Coronary artery (tissue), 2 donors: Measurements from ENCODE around the gene DPPA2.

Experiments used
- DNase-seq: peaks from one replicate; pipeline ENCODE4 v3.0.0-alpha.2; 2017; ENCODE audit warnings: low spot score
- H3K27ac ChIP-seq, 2 donors: fragments of 200-600 bp; sonication (generic); one replicate each; pipeline ENCODE4 v1.5.1; 2016 to 2019
- H3K4me3 ChIP-seq: fragments of 200-600 bp; sonication (generic); 2 replicates; pipeline ENCODE4 v1.5.1; 2016; ENCODE audit warnings: mild to moderate bottlenecking, moderate library complexity
- TF ChIP-seq, protein P1 (sequence below): fragments of 200-600 bp; sonication (generic); IDR thresholded peaks from one replicate; pipeline ENCODE4 v1.5.1; 2019; ENCODE audit warnings: antibody characterized with exemption

Gene DPPA2

GRCh38 chr3:109353057-109353456, 36.7 kb upstream of the DPPA2 start:
- DNase-seq: no peak
- H3K4me3 ChIP-seq: no peak overlapping the region
- TF ChIP-seq, protein P1, sequence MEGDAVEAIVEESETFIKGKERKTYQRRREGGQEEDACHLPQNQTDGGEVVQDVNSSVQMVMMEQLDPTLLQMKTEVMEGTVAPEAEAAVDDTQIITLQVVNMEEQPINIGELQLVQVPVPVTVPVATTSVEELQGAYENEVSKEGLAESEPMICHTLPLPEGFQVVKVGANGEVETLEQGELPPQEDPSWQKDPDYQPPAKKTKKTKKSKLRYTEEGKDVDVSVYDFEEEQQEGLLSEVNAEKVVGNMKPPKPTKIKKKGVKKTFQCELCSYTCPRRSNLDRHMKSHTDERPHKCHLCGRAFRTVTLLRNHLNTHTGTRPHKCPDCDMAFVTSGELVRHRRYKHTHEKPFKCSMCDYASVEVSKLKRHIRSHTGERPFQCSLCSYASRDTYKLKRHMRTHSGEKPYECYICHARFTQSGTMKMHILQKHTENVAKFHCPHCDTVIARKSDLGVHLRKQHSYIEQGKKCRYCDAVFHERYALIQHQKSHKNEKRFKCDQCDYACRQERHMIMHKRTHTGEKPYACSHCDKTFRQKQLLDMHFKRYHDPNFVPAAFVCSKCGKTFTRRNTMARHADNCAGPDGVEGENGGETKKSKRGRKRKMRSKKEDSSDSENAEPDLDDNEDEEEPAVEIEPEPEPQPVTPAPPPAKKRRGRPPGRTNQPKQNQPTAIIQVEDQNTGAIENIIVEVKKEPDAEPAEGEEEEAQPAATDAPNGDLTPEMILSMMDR: no peak
- H3K27ac ChIP-seq: no peak overlapping the region

- DNase-seq: no peak
- Histone ChIP-seq H3K4me3 (no peak overlapping the region), H3K27ac (no peak overlapping the region)
- TF ChIP-seq, protein P1: no peak
These were observed 34.9 kb upstream of the DPPA2 start for GRCh38 chr3:109351231-109351630.

GRCh38 chr3:109346770-109347295, 30.5 kb upstream of the DPPA2 start:
- no peak for DNase-seq
- H3K27ac ChIP-seq: no peak overlapping the region
- TF ChIP-seq, protein P1: no peak
- no peak overlapping the region for H3K4me3 ChIP-seq

GRCh38 chr3:109346099-109346498, 29.8 kb upstream of the DPPA2 start:
- no peak for DNase-seq
- H3K27ac ChIP-seq: no peak overlapping the region
- H3K4me3 ChIP-seq: no peak overlapping the region
- TF ChIP-seq, protein P1: no peak

DNA sequence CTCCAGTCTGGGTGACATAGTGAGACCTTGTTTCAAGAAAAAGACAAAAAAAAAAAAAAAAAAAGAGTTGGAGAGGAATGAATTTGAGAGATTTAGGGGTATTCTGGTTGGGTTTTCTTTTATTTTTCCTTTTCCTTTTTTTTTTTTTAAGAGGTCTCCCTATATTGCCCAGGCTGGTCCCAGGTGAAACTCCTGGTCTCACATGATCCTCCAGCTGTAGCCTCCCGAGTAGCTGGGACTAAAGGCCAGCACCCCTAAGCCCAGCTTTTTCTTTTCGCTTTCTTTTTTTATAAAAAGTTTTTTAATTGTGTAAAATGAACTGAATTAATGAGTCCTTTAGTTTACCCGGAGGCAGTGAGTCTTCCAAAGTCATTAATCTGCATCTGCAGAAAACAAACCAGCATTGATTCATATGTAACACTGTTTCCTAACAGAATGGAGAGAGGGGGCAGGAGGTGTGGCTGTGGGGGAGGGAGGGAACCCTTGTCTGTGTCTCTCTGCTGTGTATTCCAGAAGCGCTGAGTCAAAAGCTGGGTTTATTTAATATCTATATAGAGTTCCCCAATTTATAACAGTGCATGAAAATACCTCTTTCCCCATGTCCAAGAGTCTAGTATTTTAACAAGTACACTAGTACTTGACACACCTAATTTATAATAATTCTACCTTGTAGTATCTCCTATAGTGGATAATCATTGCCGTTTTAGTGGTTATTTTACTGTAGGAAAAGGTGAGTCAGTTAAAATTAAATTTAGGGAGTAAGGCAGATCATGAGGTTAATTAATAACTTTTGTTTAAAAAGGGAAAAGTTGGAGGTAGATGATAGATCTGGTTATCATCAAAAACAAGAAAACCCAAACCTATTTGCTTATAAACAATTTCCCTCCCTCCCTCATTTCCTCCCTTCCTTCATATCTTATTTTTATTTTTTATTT, 23.7 kb upstream of the DPPA2 start:
- Histone ChIP-seq H3K4me3 (no peak overlapping the region), H3K27ac (no peak overlapping the region)
- TF ChIP-seq, protein P1: no peak
- no peak for DNase-seq

DNA sequence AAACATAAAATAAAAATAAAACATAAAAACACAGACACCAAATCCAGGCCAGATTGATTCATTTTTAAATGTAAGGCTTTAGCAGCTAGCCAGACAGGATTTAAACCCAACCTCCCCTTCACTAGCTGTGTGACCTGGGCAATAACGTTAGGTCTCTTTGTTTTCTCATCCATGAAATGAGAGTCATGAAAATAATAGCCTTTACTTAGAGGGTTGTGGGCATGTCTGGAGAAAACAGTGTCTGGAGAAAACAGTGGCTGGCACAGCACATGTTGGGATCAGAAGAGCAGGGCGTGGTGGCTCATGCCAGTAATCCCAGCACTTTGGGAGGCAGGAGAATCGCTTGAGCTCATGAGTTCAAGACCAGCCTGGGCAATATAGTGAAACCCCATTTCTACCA, 22.9 kb upstream of the DPPA2 start:
- no peak overlapping the region for H3K27ac ChIP-seq
- DNase-seq: no peak

More for the DNA sequence above, 22.9 kb upstream of the DPPA2 start:
- TF ChIP-seq, protein P1: no peak
- no peak overlapping the region for H3K4me3 ChIP-seq
